Neural cell (in vitro differentiated cells): Measurements from ENCODE around the gene ABCB6. TPM values are rescaled to one million over a fixed set of nuclear protein-coding genes. Genes with fewer than 3 reads are reported as not detected.
"Not testable (repeated sequence)": the region's sequence is repeated elsewhere in the genome, so short reads cannot be mapped to it uniquely, and the experiment has no call there.

Experiments used
- H2AFZ ChIP-seq: fragments of 200-600, 300-800 bp; sonication (generic), shearing (Covaris generic); 2 replicates; pipeline ENCODE4 v1.6.0; 2014; ENCODE audit warnings: low read depth, mild to moderate bottlenecking, antibody characterized with exemption, low read length, moderate library complexity
- H3F3A ChIP-seq: fragments of 200-600 bp; shearing (Covaris generic); 2 replicates; pipeline ENCODE4 v1.6.1; 2016; ENCODE audit warnings: mild to moderate bottlenecking, moderate library complexity, mixed read lengths, antibody characterized with exemption, low read length; ENCODE audit not compliant: insufficient read depth, poor library complexity, severe bottlenecking
- H3K27ac ChIP-seq: fragments of 200-600, 300-800 bp; sonication (generic), shearing (Covaris generic); 2 replicates; pipeline ENCODE4 v1.5.1; 2014; ENCODE audit warnings: mild to moderate bottlenecking, low read length, moderate library complexity
- H3K27me3 ChIP-seq: fragments of 300-800, 200-600 bp; sonication (generic), shearing (Covaris generic); 2 replicates; pipeline ENCODE4 v1.6.0; 2014; ENCODE audit warnings: mild to moderate bottlenecking, low read depth, low read length, moderate library complexity; ENCODE audit not compliant: insufficient read depth
- H3K36me3 ChIP-seq: fragments of 300-800, 200-600 bp; sonication (generic), shearing (Covaris generic); 2 replicates; pipeline ENCODE4 v1.5.1; 2014; ENCODE audit warnings: mild to moderate bottlenecking, antibody characterized with exemption, low read length, moderate library complexity; ENCODE audit not compliant: insufficient read depth
- H3K4me2 ChIP-seq: fragments of 300-800, 200-600 bp; sonication (generic), shearing (Covaris generic); 2 replicates; pipeline ENCODE4 v1.6.0; 2014; ENCODE audit warnings: mild to moderate bottlenecking, low read length
- H3K4me3 ChIP-seq: fragments of 300-800, 200-600 bp; sonication (generic), shearing (Covaris generic); 2 replicates; pipeline ENCODE4 v1.5.1; 2014; ENCODE audit warnings: mild to moderate bottlenecking, low read length, moderate library complexity
- H3K79me2 ChIP-seq: fragments of 200-600 bp; shearing (Covaris generic); replicated peaks from 2 replicates; pipeline ENCODE4 v1.6.0; 2014; ENCODE audit warnings: mild to moderate bottlenecking, low read length, moderate library complexity; ENCODE audit not compliant: insufficient read depth
- H3K9ac ChIP-seq: fragments of 300-800, 200-600 bp; sonication (generic), shearing (Covaris generic); 2 replicates; pipeline ENCODE4 v1.6.1; 2016; ENCODE audit warnings: mild to moderate bottlenecking, low read length, mixed read lengths
- H3K9me2 ChIP-seq: fragments of 200-600 bp; shearing (Covaris generic); 2 replicates; pipeline ENCODE4 v1.6.1; 2016; ENCODE audit warnings: mild to moderate bottlenecking, low read length, mixed read lengths; ENCODE audit not compliant: insufficient read depth
- H3K9me3 ChIP-seq: fragments of 200-600, 300-800 bp; sonication (generic), shearing (Covaris generic); 2 replicates; pipeline ENCODE4 v1.6.1; 2016; ENCODE audit warnings: mild to moderate bottlenecking, mixed run types, low read length, moderate library complexity, mixed read lengths
- H4K20me1 ChIP-seq: fragments of 200-600 bp; shearing (Covaris generic); 2 replicates; pipeline ENCODE4 v1.6.1; 2016; ENCODE audit warnings: mild to moderate bottlenecking, mixed run types; ENCODE audit not compliant: insufficient read depth
- EP300 ChIP-seq: fragments of 450-650 bp; conservative IDR thresholded peaks from 2 replicates; pipeline ENCODE4 v1.6.1; 2014; ENCODE audit warnings: antibody characterized with exemption, mild to moderate bottlenecking, moderate library complexity; ENCODE audit not compliant: poor library complexity, severe bottlenecking
- EZH2 ChIP-seq: fragments of 200-600, 300-800 bp; shearing (Covaris generic), sonication (generic); IDR thresholded peaks from 2 replicates; pipeline ENCODE4 v1.6.1; 2014; ENCODE audit warnings: antibody characterized with exemption, low read length, borderline replicate concordance, mild to moderate bottlenecking; ENCODE audit not compliant: insufficient read depth, poor library complexity, severe bottlenecking
- MXI1 ChIP-seq: fragments of 450-650 bp; conservative IDR thresholded peaks from 2 replicates; pipeline ENCODE4 v1.6.1; 2014; ENCODE audit warnings: antibody characterized with exemption, mild to moderate bottlenecking; ENCODE audit not compliant: poor library complexity, severe bottlenecking
- POLR2AphosphoS5 ChIP-seq: IDR thresholded peaks from 2 replicates; pipeline ENCODE4 v1.6.1; 2012
- RAD21 ChIP-seq: fragments of 450-650 bp; conservative IDR thresholded peaks from 2 replicates; pipeline ENCODE4 v1.6.1; 2014; ENCODE audit warnings: antibody characterized with exemption, mild to moderate bottlenecking, moderate library complexity
- SMC3 ChIP-seq: fragments of 450-650 bp; conservative IDR thresholded peaks from 2 replicates; pipeline ENCODE4 v1.6.1; 2014; ENCODE audit warnings: antibody characterized with exemption, mild to moderate bottlenecking, moderate library complexity; ENCODE audit not compliant: poor library complexity
- TAF1 ChIP-seq: IDR thresholded peaks from 2 replicates; pipeline ENCODE4 v1.6.1; 2012; ENCODE audit warnings: low read depth
- polyA plus RNA-seq: library from polyadenylated mRNA; depleted of rRNA; stranded (reverse); fragments of >200 nt; gene quantifications from 2 replicates; pipeline ENCODE4 v1.2.3, GENCODE V29; 2014
- TF ChIP-seq, protein P1 (sequence below): fragments of 450-650 bp; IDR thresholded peaks from 2 replicates; pipeline ENCODE4 v1.5.1; 2014; ENCODE audit warnings: antibody characterized with exemption, mild to moderate bottlenecking, moderate library complexity; ENCODE audit not compliant: poor library complexity, severe bottlenecking
- TF ChIP-seq, protein P2 (sequence below): IDR thresholded peaks from 2 replicates; pipeline ENCODE4 v1.6.1; 2012; ENCODE audit warnings: borderline replicate concordance

The ABCB6 gene
- polyA plus RNA-seq, 1 donor from 2014 or later, result 28.1 TPM

DNA sequence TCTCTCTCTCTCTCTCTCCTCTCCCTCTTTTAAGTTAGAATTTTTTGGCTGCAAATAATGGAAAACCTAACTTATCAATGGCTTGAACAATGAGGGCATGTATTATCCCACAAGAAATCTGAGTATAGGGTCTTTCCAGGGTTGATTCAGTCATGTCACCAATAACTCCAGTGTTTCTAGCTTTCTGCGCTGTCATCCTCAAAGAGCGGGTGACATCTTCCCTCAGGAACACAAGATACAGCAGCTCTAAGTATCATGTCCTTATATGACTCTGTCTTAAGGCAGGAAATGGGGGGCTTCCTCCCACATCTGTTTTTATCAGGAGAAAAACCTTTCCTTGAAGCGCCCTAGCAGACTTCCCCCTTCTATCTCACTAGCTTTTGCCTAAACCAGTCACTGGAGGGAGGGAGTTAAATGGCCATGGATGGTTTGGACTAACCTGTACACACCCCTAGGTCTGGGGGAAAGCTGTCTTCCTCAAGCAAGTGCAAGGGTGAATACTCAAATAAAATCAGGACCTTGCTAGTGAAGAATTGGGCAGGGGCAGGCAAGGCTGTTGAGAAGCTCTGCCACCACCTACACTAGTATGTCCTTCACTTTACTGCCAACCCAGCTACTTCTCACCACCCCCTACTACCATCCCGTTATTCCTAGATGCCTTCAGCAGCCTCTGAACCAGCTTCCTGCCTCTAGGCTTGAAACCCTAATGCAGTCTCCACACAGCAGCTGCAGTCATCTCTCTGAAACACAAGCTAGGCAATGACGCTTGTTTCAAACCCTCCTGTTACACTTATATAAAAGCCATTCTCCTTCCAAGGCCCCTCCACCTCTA lies 42.5 kb upstream of the ABCB6 start:
- no peaks in the 10 kb centered on the region for H3K36me3 ChIP-seq
- H3K9me2 ChIP-seq, result no peaks in the 10 kb centered on the region
- H3K79me2 ChIP-seq, result no peaks in the 10 kb centered on the region
- no peaks in the 10 kb centered on the region for H3K9me3 ChIP-seq
- no peak overlapping the region for H3K4me3 ChIP-seq
- H3K27me3 ChIP-seq, result peaks cover 46% of the 10 kb centered on the region
- no peak overlapping the region for H3K27ac ChIP-seq
- H4K20me1 ChIP-seq, result no peaks in the 10 kb centered on the region
- no peak overlapping the region for H3K9ac ChIP-seq
- H3F3A ChIP-seq, result no peaks in the 10 kb centered on the region
- TF ChIP-seq MXI1 (no peak), RAD21 (no peak), EZH2 (no peak), EP300 (no peak), TAF1 (no peak), POLR2AphosphoS5 (no peak), SMC3 (no peak)
- TF ChIP-seq, protein P1, sequence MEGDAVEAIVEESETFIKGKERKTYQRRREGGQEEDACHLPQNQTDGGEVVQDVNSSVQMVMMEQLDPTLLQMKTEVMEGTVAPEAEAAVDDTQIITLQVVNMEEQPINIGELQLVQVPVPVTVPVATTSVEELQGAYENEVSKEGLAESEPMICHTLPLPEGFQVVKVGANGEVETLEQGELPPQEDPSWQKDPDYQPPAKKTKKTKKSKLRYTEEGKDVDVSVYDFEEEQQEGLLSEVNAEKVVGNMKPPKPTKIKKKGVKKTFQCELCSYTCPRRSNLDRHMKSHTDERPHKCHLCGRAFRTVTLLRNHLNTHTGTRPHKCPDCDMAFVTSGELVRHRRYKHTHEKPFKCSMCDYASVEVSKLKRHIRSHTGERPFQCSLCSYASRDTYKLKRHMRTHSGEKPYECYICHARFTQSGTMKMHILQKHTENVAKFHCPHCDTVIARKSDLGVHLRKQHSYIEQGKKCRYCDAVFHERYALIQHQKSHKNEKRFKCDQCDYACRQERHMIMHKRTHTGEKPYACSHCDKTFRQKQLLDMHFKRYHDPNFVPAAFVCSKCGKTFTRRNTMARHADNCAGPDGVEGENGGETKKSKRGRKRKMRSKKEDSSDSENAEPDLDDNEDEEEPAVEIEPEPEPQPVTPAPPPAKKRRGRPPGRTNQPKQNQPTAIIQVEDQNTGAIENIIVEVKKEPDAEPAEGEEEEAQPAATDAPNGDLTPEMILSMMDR, result no peak
- TF ChIP-seq, protein P2, sequence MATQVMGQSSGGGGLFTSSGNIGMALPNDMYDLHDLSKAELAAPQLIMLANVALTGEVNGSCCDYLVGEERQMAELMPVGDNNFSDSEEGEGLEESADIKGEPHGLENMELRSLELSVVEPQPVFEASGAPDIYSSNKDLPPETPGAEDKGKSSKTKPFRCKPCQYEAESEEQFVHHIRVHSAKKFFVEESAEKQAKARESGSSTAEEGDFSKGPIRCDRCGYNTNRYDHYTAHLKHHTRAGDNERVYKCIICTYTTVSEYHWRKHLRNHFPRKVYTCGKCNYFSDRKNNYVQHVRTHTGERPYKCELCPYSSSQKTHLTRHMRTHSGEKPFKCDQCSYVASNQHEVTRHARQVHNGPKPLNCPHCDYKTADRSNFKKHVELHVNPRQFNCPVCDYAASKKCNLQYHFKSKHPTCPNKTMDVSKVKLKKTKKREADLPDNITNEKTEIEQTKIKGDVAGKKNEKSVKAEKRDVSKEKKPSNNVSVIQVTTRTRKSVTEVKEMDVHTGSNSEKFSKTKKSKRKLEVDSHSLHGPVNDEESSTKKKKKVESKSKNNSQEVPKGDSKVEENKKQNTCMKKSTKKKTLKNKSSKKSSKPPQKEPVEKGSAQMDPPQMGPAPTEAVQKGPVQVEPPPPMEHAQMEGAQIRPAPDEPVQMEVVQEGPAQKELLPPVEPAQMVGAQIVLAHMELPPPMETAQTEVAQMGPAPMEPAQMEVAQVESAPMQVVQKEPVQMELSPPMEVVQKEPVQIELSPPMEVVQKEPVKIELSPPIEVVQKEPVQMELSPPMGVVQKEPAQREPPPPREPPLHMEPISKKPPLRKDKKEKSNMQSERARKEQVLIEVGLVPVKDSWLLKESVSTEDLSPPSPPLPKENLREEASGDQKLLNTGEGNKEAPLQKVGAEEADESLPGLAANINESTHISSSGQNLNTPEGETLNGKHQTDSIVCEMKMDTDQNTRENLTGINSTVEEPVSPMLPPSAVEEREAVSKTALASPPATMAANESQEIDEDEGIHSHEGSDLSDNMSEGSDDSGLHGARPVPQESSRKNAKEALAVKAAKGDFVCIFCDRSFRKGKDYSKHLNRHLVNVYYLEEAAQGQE, result no peak
- H3K4me2 ChIP-seq, result no peak overlapping the region
- H2AFZ ChIP-seq, result no peak overlapping the region

DNA sequence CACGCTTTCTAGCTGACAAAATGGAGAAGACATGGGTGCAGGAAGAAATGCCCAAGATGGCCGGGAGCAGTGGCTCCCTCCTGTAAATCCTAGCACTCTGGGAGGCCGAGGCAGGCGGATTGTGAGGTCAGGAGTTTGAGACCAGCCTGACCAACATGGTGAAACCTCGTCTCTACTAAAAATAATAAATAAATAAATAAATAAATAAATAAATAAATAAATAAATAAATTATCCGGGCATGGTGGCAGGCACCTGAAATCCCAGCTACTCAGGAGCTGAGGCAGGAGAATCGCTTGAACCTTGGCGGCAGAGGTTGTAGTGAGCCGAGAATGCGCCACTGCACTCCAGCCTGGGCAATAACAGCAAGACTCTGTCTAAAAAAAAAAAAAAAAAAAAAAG lies 40.2 kb upstream of the ABCB6 start:
- H2AFZ ChIP-seq, H3K9me3 ChIP-seq: not testable (repeated sequence)
- peaks cover 69% of the 10 kb centered on the region for H3K27me3 ChIP-seq

More for the DNA sequence above, 40.2 kb upstream of the ABCB6 start:
- not testable (repeated sequence) for H3K9me2 ChIP-seq, H3F3A ChIP-seq, H3K9ac ChIP-seq, H4K20me1 ChIP-seq, H3K36me3 ChIP-seq, H3K27ac ChIP-seq, H3K4me2 ChIP-seq, H3K4me3 ChIP-seq, H3K79me2 ChIP-seq
